ENCODE results near the gene MAD2L2. TPM values are rescaled to one million over a fixed set of nuclear protein-coding genes. Genes with fewer than 3 reads are reported as not detected.

MAD2L2 gene
- total RNA-seq, 1 donor: 20.6 TPM

- no peak for TF ChIP-seq CTCF (IDR thresholded peaks at IDR 0.05; ENCODE audit: extremely low read depth, low read depth, low read length)
- peaks cover 65% of the 10 kb centered on the region for H3K27me3 ChIP-seq (ENCODE audit: insufficient read depth, low read length)
- no peak overlapping the region for H2AFZ ChIP-seq (ENCODE audit: low read length)
- no peaks in the 10 kb centered on the region for H3K9me3 ChIP-seq (ENCODE audit: low read depth, low read length)
- DNase-seq (ENCODE audit: insufficient read length, low spot score, missing footprints): peak; percentile 8
- H4K20me1 ChIP-seq (ENCODE audit: insufficient read depth, low read length): no peaks in the 10 kb centered on the region
- no peaks in the 10 kb centered on the region for H3K79me2 ChIP-seq (ENCODE audit: insufficient read depth, low read length)
- no peaks in the 10 kb centered on the region for H3K36me3 ChIP-seq (ENCODE audit: insufficient read depth, low read length)
- no peak overlapping the region for H3K27ac ChIP-seq (ENCODE audit: low read depth, low read length)
- H3K4me1 ChIP-seq (ENCODE audit: insufficient read depth, low read length): no peaks in the 10 kb centered on the region
- H3K4me3 ChIP-seq (ENCODE audit: insufficient read depth, low read length): no peak overlapping the region
- H3K4me2 ChIP-seq (ENCODE audit: insufficient read depth, low read length): no peak overlapping the region
Observed at GRCh38 chr1:11701981-11702803, 21.2 kb upstream of the MAD2L2 start.

DNA sequence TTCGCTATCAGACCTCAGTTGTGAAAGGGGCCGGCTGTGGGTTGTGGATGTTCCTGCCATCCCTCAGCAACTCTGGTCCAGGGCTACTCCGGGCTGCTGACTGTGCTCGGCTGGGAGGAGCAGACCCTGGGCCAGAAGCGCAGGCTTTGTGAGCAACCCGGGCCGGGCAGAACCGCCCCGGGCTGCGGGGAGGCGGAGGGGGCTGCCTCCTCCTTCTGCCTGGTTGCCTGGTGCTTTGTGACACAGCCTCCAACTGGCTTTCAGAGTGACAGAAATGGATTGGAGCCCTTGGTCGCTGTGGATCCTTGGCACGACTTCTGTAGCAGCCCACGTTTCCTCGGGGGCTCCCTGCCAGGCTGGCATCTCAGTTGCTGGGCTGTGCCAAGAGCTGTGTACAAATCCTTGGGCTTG lies 20.6 kb upstream of the MAD2L2 start:
- DNase-seq (ENCODE audit: insufficient read length, low spot score, missing footprints): peak; percentile 47
- Histone ChIP-seq H3K9me3 (ENCODE audit: low read depth, low read length) (no peaks in the 10 kb centered on the region), H3K4me3 (ENCODE audit: insufficient read depth, low read length) (no peak overlapping the region), H3K4me2 (ENCODE audit: insufficient read depth, low read length) (no peak overlapping the region), H3K27me3 (ENCODE audit: insufficient read depth, low read length) (peaks cover 68% of the 10 kb centered on the region), H4K20me1 (ENCODE audit: insufficient read depth, low read length) (no peaks in the 10 kb centered on the region), H3K4me1 (ENCODE audit: insufficient read depth, low read length) (no peaks in the 10 kb centered on the region), H3K27ac (ENCODE audit: low read depth, low read length) (no peak overlapping the region), H2AFZ (ENCODE audit: low read length) (no peak overlapping the region), H3K79me2 (ENCODE audit: insufficient read depth, low read length) (no peaks in the 10 kb centered on the region), H3K36me3 (ENCODE audit: insufficient read depth, low read length) (no peaks in the 10 kb centered on the region)
- no peak for TF ChIP-seq CTCF (IDR thresholded peaks at IDR 0.05; ENCODE audit: extremely low read depth, low read depth, low read length)

GRCh38 chr1:11700601-11701467 lies 19.9 kb upstream of the MAD2L2 start:
- Histone ChIP-seq H3K36me3 (ENCODE audit: insufficient read depth, low read length) (no peaks in the 10 kb centered on the region), H3K27me3 (ENCODE audit: insufficient read depth, low read length) (peaks cover 65% of the 10 kb centered on the region), H4K20me1 (ENCODE audit: insufficient read depth, low read length) (no peaks in the 10 kb centered on the region), H3K4me3 (ENCODE audit: insufficient read depth, low read length) (no peak overlapping the region), H3K79me2 (ENCODE audit: insufficient read depth, low read length) (no peaks in the 10 kb centered on the region), H2AFZ (ENCODE audit: low read length) (no peak overlapping the region), H3K4me1 (ENCODE audit: insufficient read depth, low read length) (no peaks in the 10 kb centered on the region), H3K9me3 (ENCODE audit: low read depth, low read length) (no peaks in the 10 kb centered on the region), H3K4me2 (ENCODE audit: insufficient read depth, low read length) (no peak overlapping the region), H3K27ac (ENCODE audit: low read depth, low read length) (no peak overlapping the region)
- DNase-seq (ENCODE audit: insufficient read length, low spot score, missing footprints): peak; percentile 77
- TF ChIP-seq CTCF (IDR thresholded peaks at IDR 0.05; ENCODE audit: extremely low read depth, low read depth, low read length): no peak

DNA sequence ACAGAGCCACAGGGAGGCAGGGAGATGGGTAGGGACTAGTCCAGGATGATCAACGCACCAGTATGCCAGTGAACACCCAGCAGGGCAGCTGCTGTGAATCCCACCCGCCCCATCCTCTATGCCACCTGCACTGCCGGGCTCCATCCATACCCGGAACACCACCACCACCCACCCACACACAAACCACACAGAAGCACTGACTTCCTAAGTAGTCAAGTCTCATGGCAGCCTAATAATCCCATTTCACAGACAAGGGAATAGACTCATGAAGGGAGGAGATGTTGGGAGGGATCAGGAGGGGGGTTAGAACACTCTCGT lies 16.9 kb upstream of the MAD2L2 start:
- H2AFZ ChIP-seq (ENCODE audit: low read length): no peak overlapping the region
- H3K9me3 ChIP-seq (ENCODE audit: low read depth, low read length): no peaks in the 10 kb centered on the region
- H3K79me2 ChIP-seq (ENCODE audit: insufficient read depth, low read length): no peaks in the 10 kb centered on the region
- H3K36me3 ChIP-seq (ENCODE audit: insufficient read depth, low read length): no peaks in the 10 kb centered on the region
- peaks cover 9% of the 10 kb centered on the region for H3K4me1 ChIP-seq (ENCODE audit: insufficient read depth, low read length)
- no peak for TF ChIP-seq CTCF (IDR thresholded peaks at IDR 0.05; ENCODE audit: extremely low read depth, low read depth, low read length)
- H3K27me3 ChIP-seq (ENCODE audit: insufficient read depth, low read length): peaks cover 56% of the 10 kb centered on the region
- DNase-seq (ENCODE audit: insufficient read length, low spot score, missing footprints): peak; percentile 65
- H3K4me3 ChIP-seq (ENCODE audit: insufficient read depth, low read length): no peak overlapping the region
- H3K4me2 ChIP-seq (ENCODE audit: insufficient read depth, low read length): no peak overlapping the region
- no peaks in the 10 kb centered on the region for H4K20me1 ChIP-seq (ENCODE audit: insufficient read depth, low read length)
- no peak overlapping the region for H3K27ac ChIP-seq (ENCODE audit: low read depth, low read length)
